ENCODE measurements around the gene DNM2.

DNA sequence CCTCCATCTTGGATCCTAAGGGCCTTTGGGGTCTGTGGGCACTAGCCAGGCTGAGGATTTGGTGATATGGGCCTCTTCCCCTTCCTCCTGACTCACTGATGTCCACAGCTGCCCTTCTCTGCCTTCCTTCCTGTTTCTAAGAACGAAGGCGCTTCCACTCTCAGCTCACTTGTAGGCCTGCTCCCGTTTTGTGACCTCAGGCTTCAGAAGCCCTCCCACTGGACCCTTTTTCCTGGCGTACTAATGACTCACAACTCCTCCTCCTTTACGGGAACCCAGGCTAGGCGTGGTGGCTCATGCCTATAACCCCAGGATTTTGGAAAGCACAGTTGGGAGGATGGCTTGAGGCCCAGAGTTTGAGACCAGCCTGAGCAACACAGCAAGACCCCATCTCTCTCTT lies 62.5 kb downstream of the DNM2 start:
- TF ChIP-seq, protein P1, sequence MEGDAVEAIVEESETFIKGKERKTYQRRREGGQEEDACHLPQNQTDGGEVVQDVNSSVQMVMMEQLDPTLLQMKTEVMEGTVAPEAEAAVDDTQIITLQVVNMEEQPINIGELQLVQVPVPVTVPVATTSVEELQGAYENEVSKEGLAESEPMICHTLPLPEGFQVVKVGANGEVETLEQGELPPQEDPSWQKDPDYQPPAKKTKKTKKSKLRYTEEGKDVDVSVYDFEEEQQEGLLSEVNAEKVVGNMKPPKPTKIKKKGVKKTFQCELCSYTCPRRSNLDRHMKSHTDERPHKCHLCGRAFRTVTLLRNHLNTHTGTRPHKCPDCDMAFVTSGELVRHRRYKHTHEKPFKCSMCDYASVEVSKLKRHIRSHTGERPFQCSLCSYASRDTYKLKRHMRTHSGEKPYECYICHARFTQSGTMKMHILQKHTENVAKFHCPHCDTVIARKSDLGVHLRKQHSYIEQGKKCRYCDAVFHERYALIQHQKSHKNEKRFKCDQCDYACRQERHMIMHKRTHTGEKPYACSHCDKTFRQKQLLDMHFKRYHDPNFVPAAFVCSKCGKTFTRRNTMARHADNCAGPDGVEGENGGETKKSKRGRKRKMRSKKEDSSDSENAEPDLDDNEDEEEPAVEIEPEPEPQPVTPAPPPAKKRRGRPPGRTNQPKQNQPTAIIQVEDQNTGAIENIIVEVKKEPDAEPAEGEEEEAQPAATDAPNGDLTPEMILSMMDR (IDR thresholded peaks at IDR 0.05) = no peak
- no peak for TF ChIP-seq POLR2A (IDR thresholded peaks at IDR 0.05)

All from lower leg skin (tissue), 3 donors.